ENCODE measurements around the gene SAMD11.

DNA sequence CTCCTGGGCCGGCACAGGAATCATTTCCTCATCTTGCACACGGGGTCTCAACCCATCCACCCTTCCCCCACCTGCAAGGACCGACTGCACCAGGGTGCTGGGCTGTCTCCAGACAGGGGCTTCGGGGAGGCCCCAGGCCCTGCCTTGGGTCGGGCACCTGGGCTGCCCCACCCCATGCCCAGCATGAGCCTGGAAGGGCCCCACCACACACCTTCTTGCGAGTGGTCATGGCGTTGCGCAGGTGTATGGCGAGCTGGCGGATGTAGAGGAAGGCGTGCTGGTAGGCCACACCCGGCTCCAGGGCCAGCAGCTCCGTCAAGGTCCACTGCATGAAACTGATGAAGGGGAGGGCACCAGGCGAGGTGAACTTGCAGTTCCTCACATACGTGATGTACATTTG is 28.5 kb downstream of the SAMD11 start:
- TF ChIP-seq, protein P1, sequence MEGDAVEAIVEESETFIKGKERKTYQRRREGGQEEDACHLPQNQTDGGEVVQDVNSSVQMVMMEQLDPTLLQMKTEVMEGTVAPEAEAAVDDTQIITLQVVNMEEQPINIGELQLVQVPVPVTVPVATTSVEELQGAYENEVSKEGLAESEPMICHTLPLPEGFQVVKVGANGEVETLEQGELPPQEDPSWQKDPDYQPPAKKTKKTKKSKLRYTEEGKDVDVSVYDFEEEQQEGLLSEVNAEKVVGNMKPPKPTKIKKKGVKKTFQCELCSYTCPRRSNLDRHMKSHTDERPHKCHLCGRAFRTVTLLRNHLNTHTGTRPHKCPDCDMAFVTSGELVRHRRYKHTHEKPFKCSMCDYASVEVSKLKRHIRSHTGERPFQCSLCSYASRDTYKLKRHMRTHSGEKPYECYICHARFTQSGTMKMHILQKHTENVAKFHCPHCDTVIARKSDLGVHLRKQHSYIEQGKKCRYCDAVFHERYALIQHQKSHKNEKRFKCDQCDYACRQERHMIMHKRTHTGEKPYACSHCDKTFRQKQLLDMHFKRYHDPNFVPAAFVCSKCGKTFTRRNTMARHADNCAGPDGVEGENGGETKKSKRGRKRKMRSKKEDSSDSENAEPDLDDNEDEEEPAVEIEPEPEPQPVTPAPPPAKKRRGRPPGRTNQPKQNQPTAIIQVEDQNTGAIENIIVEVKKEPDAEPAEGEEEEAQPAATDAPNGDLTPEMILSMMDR (IDR thresholded peaks at IDR 0.05) = no peak
- TF ChIP-seq EP300 (IDR thresholded peaks at IDR 0.05) = no peak
